ENCODE results near the gene PPFIBP1. TPM values are rescaled to one million over a fixed set of nuclear protein-coding genes. Genes with fewer than 3 reads are reported as not detected.

PPFIBP1 gene
- total and polyA plus RNA-seq, 2 of the 13 experiments (the other 11 are each of a cell fraction or from before 2014, with no cell fraction given) = 16.2 to 21.8 TPM

DNA sequence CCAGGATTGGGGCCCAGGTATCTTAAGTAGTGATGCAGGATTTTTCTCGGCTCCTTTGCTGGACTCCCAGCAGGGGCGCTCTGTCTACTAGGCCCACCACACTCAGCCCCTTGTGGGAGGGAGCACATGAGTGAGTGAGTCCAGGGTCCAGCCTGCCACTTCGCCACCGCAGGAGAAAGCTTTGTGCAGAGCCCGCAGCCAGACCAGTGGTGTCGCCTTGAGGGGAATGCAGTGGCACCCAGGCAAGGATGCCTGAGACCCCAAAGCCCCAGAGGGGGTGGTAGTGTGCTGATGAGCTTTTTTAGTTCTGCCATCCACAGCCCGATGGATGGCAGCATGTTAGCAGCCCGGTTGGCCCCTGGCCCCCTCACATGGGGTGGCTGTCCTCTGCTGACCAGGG lies 181.3 kb downstream of the PPFIBP1 start (continued):
- TF ChIP-seq, protein P1, sequence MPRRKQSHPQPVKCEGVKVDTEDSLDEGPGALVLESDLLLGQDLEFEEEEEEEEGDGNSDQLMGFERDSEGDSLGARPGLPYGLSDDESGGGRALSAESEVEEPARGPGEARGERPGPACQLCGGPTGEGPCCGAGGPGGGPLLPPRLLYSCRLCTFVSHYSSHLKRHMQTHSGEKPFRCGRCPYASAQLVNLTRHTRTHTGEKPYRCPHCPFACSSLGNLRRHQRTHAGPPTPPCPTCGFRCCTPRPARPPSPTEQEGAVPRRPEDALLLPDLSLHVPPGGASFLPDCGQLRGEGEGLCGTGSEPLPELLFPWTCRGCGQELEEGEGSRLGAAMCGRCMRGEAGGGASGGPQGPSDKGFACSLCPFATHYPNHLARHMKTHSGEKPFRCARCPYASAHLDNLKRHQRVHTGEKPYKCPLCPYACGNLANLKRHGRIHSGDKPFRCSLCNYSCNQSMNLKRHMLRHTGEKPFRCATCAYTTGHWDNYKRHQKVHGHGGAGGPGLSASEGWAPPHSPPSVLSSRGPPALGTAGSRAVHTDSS (CRISPR knock-in tag; conservative IDR thresholded peaks at IDR 0.05) = no peak
- TF ChIP-seq HNF4G (IDR thresholded peaks at IDR 0.05; ENCODE audit: borderline replicate concordance, low read depth, low read length) = peak; percentile 77
- peak; percentile 59; the same call in 1 of the 2 replicates for TF ChIP-seq HNF4G (CRISPR knock-in tag; IDR thresholded peaks at IDR 0.05; ENCODE audit: borderline replicate concordance, low read depth)
- no peak for TF ChIP-seq THRA (CRISPR knock-in tag; IDR thresholded peaks at IDR 0.05; ENCODE audit: borderline replicate concordance)
- TF ChIP-seq GMEB2 (CRISPR knock-in tag; IDR thresholded peaks at IDR 0.05; ENCODE audit: low read depth) = no peak
- no peak for TF ChIP-seq HDAC6 (IDR thresholded peaks at IDR 0.05; ENCODE audit: low read depth, low read length)
- TF ChIP-seq XRCC5 (optimal IDR thresholded peaks at IDR 0.05; ENCODE audit: low read length) = peak; percentile 86
- peak; percentile 42; the same call in 1 of the 2 replicates for TF ChIP-seq RBFOX2 (IDR thresholded peaks at IDR 0.05; ENCODE audit: low read depth, low read length)
- TF ChIP-seq HNF1B (CRISPR knock-in tag; IDR thresholded peaks at IDR 0.05) = 0 out of 2 replicates have a peak, but pooled peaks have one; percentile 36
- TF ChIP-seq ZNF230 (CRISPR knock-in tag; IDR thresholded peaks at IDR 0.05) = no peak
- peak; percentile 79 for TF ChIP-seq ZNF687 (CRISPR knock-in tag; IDR thresholded peaks at IDR 0.05)
- TF ChIP-seq MED8 (CRISPR knock-in tag; IDR thresholded peaks at IDR 0.05; ENCODE audit: insufficient replicate concordance) = no peak
- TF ChIP-seq SIX1 (CRISPR knock-in tag; IDR thresholded peaks at IDR 0.05; ENCODE audit: borderline replicate concordance) = no peak
- no peak for TF ChIP-seq NCOA2 (CRISPR knock-in tag; IDR thresholded peaks at IDR 0.05)
- TF ChIP-seq, protein P2, sequence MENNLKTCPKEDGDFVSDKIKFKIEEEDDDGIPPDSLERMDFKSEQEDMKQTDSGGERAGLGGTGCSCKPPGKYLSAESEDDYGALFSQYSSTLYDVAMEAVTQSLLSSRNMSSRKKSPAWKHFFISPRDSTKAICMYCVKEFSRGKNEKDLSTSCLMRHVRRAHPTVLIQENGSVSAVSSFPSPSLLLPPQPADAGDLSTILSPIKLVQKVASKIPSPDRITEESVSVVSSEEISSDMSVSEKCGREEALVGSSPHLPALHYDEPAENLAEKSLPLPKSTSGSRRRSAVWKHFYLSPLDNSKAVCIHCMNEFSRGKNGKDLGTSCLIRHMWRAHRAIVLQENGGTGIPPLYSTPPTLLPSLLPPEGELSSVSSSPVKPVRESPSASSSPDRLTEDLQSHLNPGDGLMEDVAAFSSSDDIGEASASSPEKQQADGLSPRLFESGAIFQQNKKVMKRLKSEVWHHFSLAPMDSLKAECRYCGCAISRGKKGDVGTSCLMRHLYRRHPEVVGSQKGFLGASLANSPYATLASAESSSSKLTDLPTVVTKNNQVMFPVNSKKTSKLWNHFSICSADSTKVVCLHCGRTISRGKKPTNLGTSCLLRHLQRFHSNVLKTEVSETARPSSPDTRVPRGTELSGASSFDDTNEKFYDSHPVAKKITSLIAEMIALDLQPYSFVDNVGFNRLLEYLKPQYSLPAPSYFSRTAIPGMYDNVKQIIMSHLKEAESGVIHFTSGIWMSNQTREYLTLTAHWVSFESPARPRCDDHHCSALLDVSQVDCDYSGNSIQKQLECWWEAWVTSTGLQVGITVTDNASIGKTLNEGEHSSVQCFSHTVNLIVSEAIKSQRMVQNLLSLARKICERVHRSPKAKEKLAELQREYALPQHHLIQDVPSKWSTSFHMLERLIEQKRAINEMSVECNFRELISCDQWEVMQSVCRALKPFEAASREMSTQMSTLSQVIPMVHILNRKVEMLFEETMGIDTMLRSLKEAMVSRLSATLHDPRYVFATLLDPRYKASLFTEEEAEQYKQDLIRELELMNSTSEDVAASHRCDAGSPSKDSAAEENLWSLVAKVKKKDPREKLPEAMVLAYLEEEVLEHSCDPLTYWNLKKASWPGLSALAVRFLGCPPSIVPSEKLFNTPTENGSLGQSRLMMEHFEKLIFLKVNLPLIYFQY (CRISPR knock-in tag; IDR thresholded peaks at IDR 0.05; ENCODE audit: borderline replicate concordance) = no peak
